ENCODE data around the gene TTK. TPM values are rescaled to one million over a fixed set of nuclear protein-coding genes. Genes with fewer than 3 reads are reported as not detected.

Gene TTK
- 11.9 TPM for total RNA-seq

DNA sequence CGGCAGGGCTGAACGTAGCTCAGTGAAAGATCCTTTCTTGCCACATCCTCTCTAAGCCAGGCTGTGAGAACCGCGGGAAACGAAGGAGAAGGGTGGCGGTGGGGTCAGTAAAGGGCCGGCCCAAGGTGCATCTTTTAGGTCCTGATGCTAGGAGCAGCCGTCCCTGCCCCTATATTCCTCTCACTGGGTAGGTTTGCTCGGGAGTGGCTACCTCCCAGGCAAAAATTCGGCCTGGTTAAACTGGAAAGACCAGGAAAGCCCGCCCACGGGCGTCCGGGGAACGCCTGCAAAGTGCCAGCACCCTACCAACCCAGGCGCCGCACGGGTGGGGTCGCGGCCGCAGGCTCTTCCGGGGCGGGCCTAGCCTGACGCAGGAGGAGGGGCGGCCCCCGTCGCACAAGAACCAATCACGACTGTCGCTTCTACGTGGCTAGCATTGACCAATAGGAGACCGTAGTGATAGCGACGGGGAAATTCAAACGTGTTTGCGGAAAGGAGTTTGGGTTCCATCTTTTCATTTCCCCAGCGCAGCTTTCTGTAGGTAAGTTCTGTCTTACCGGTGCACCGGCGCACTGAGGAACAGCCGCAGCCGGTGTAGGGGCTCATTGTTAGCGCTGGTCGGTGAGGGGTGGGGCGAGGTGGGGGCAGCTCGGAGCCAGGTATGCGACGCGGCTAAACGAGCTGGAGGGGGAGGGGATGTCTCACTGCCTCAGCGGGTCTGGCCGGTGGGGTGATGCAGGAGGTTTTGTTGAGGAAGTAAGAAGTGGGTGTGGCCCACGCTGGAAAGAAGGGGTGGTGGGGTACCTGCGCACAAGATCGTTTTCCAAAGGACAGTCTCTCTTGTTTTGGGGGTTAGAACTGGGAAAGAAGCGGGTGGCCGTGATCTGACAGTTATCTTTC is at the start of gene TTK:
Gene TTK, plus strand, starts transcription at position 477 of the 900 bp plus-strand sequence. CDS start 1,195 bp downstream, outside the sequence.

Other genes starting within 250 kb of the TTK start
- gene ELOVL4, start 57.1 kb upstream of the TTK start, total RNA-seq: 35.3 TPM
- gene BCKDHB, start 102.0 kb downstream of the TTK start, total RNA-seq: 43.3 TPM